ENCODE data around the gene ARL6IP4.

Gene ARL6IP4

DNA sequence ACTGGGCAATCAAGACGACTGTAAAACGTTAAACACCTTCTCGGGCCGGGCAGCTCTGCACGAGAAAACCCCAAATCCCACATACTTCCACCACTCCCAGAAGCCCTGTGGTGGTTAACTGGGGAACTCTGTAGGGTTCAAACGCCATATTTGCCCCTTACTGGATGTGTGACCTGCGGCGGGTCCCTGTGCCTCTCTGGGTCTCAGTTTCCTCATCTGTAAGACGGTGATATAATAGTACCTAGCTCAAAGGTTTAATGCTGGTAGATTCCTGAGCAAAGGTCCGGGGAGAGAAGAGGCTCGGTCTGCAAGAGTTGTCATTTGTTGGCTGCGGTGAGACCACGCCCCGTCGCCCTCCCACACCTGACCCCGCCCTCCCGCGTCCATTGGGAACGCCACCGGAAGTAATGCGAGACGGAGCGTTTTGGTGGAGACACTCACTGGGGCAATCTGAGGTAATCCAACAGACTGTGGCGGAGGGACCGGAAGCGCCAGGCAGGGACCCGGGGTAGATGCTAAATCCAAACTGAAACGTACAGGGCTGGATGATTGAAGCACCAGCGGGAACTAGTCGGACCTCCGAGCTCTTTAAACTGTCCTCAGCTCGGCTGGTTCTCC is 6.1 kb upstream of the ARL6IP4 start:
- TF ChIP-seq RAD21 (IDR thresholded peaks at IDR 0.05; ENCODE audit: low read depth) (no peak), NFIC (IDR thresholded peaks at IDR 0.05) (no peak), TAF1 (IDR thresholded peaks at IDR 0.05; ENCODE audit: low read depth) (peak; percentile 46), YY1 (IDR thresholded peaks at IDR 0.05; ENCODE audit: low read depth) (peak; percentile 85), EP300 (IDR thresholded peaks at IDR 0.05; ENCODE audit: borderline replicate concordance) (peak; percentile 10; the same call in 1 of the 2 replicates), CREB1 (IDR thresholded peaks at IDR 0.05; ENCODE audit: low read depth) (peak; percentile 49; the same call in 1 of the 2 replicates), CEBPB (IDR thresholded peaks at IDR 0.05) (peak; percentile 64; the same call in 1 of the 2 replicates), EGR1 (IDR thresholded peaks at IDR 0.05) (peak; percentile 19; the same call in 1 of the 2 replicates), FOXM1 (IDR thresholded peaks at IDR 0.05; ENCODE audit: borderline replicate concordance, low read depth) (no peak), TCF12 (IDR thresholded peaks at IDR 0.05; ENCODE audit: low read depth) (no peak), ZBTB7A (IDR thresholded peaks at IDR 0.05; ENCODE audit: low read depth) (no peak), TEAD4 (IDR thresholded peaks at IDR 0.05) (peak; percentile 40; the same call in 1 of the 2 replicates)
- TF ChIP-seq, protein P1, sequence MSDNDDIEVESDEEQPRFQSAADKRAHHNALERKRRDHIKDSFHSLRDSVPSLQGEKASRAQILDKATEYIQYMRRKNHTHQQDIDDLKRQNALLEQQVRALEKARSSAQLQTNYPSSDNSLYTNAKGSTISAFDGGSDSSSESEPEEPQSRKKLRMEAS (IDR thresholded peaks at IDR 0.05): peak; percentile 74
- TF ChIP-seq, protein P2, sequence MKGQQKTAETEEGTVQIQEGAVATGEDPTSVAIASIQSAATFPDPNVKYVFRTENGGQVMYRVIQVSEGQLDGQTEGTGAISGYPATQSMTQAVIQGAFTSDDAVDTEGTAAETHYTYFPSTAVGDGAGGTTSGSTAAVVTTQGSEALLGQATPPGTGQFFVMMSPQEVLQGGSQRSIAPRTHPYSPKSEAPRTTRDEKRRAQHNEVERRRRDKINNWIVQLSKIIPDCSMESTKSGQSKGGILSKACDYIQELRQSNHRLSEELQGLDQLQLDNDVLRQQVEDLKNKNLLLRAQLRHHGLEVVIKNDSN (IDR thresholded peaks at IDR 0.05): peak; percentile 62; the same call in 1 of the 2 replicates
- TF ChIP-seq, protein P3, sequence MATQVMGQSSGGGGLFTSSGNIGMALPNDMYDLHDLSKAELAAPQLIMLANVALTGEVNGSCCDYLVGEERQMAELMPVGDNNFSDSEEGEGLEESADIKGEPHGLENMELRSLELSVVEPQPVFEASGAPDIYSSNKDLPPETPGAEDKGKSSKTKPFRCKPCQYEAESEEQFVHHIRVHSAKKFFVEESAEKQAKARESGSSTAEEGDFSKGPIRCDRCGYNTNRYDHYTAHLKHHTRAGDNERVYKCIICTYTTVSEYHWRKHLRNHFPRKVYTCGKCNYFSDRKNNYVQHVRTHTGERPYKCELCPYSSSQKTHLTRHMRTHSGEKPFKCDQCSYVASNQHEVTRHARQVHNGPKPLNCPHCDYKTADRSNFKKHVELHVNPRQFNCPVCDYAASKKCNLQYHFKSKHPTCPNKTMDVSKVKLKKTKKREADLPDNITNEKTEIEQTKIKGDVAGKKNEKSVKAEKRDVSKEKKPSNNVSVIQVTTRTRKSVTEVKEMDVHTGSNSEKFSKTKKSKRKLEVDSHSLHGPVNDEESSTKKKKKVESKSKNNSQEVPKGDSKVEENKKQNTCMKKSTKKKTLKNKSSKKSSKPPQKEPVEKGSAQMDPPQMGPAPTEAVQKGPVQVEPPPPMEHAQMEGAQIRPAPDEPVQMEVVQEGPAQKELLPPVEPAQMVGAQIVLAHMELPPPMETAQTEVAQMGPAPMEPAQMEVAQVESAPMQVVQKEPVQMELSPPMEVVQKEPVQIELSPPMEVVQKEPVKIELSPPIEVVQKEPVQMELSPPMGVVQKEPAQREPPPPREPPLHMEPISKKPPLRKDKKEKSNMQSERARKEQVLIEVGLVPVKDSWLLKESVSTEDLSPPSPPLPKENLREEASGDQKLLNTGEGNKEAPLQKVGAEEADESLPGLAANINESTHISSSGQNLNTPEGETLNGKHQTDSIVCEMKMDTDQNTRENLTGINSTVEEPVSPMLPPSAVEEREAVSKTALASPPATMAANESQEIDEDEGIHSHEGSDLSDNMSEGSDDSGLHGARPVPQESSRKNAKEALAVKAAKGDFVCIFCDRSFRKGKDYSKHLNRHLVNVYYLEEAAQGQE (IDR thresholded peaks at IDR 0.05; ENCODE audit: low read depth): no peak

DNA sequence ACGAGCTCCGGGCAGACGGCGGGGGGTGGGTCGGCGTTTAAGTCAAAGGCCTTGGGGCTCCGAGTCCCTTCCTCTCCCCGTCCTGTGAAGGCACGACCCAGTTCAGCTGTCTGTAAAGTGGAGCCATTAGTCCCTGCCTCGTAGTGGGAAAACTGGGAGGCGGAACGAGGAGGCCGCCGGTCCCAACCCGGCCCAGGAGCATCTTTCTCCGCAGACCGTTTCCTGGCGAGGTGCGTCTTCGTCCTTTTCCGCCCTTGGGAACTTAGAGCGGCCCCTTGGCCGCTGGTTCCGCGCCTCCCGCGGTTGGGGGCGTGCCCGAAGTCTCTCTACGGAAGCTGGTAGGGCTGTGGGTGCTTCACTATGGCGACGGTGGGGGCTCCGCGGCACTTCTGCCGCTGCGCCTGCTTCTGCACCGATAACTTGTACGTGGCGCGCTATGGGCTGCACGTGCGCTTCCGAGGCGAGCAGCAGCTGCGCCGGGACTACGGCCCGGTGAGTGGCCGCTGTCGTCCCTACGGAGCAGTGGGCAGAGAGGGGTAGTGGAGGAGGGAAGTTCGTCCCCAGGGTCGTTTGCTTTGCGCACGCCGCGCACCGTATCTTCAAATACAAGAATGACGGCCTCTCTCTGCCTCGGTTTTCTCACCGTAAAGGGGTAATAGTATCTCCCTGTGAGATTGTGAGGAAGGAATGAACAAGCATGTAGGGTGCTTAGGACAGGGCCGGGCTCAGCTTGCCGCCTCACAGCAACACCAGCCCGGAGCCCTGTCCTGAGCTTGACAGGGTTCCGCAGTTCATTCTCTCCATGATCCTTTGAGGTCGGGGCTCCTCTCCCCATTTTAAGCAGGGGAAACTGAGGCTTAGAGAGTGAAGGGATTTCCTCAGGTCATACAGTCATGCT is 5.3 kb upstream of the ARL6IP4 start, which contains the start of gene OGFOD2:
OGFOD2 (plus strand) TSS at position 353 of the 898 bp plus-strand sequence; CDS start at position 361, 8 bp downstream.
- TF ChIP-seq, protein P2 (IDR thresholded peaks at IDR 0.05): peak; percentile 31; the same call in 1 of the 2 replicates
- TF ChIP-seq ZBTB7A (IDR thresholded peaks at IDR 0.05; ENCODE audit: low read depth) (no peak), TAF1 (IDR thresholded peaks at IDR 0.05; ENCODE audit: low read depth) (peak; percentile 88), CEBPB (IDR thresholded peaks at IDR 0.05) (no peak; the same call in 1 of the 2 replicates), NFIC (IDR thresholded peaks at IDR 0.05) (peak; percentile 56), YY1 (IDR thresholded peaks at IDR 0.05; ENCODE audit: low read depth) (peak; percentile 87), CREB1 (IDR thresholded peaks at IDR 0.05; ENCODE audit: low read depth) (no peak), EP300 (IDR thresholded peaks at IDR 0.05; ENCODE audit: borderline replicate concordance) (no peak), RAD21 (IDR thresholded peaks at IDR 0.05; ENCODE audit: low read depth) (no peak), EGR1 (IDR thresholded peaks at IDR 0.05) (no peak), TEAD4 (IDR thresholded peaks at IDR 0.05) (no peak), TCF12 (IDR thresholded peaks at IDR 0.05; ENCODE audit: low read depth) (no peak), FOXM1 (IDR thresholded peaks at IDR 0.05; ENCODE audit: borderline replicate concordance, low read depth) (no peak)
- TF ChIP-seq, protein P3 (IDR thresholded peaks at IDR 0.05; ENCODE audit: low read depth): no peak
- TF ChIP-seq, protein P1 (IDR thresholded peaks at IDR 0.05): peak; percentile 89

DNA sequence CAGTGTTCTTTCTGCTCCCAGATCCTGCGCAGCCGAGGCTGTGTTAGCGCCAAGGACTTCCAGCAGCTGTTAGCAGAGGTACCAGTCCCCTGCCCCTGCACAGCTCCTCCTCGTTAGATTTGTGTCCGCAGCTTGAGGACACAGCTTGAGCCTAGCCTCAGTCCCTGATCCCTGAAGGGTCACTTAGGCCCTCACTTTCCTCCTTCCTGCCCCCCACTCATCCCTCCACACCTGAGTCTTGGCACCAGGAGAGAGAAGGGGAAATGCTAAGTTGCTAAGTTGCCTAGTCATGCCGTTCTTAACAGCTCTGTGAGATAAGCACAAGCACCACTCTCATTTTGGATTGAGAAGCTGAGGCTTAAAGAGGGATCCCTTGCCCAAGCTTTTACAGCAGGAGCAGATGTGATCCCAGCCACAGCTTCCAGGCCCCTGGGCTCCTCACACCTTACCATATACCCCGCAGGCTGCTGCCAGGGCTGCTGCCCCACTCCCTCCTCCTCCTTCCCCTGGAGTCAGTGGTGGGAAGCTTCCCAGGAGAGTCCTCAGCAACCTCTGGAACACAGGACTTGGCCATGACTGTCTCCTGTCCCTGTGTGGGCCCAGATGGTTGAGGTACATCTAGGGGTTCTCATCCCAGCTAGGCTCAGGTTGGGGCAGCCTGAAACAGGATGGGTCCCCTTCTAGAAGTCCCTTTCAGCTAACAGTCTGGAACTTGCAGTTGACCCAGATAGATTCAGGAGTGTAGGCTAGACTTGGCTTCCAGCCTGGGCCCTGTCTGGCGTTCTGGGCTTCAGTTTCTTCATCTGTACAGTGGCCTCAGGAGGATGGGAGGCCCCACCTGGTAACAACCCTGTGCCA is 4.5 kb upstream of the ARL6IP4 start:
- TF ChIP-seq EGR1 (IDR thresholded peaks at IDR 0.05) (no peak), EP300 (IDR thresholded peaks at IDR 0.05; ENCODE audit: borderline replicate concordance) (no peak), FOXM1 (IDR thresholded peaks at IDR 0.05; ENCODE audit: borderline replicate concordance, low read depth) (no peak), TEAD4 (IDR thresholded peaks at IDR 0.05) (no peak)
- TF ChIP-seq, protein P3 (IDR thresholded peaks at IDR 0.05; ENCODE audit: low read depth): no peak
